Muscle of leg (tissue), 16 donors: ENCODE data around the gene ABCF2. TPM values are rescaled to one million over a fixed set of nuclear protein-coding genes. Genes with fewer than 3 reads are reported as not detected.

Experiments used
- DNase-seq: peaks from one replicate; pipeline ENCODE4 v3.0.0; 2013
- H3K27ac ChIP-seq: one replicate; pipeline ENCODE4 v1.5.1; 2013; ENCODE audit warnings: mild to moderate bottlenecking, low read length, control low read depth
- H3K27me3 ChIP-seq: one replicate; pipeline ENCODE4 v1.6.1; 2013; ENCODE audit warnings: low read length; ENCODE audit not compliant: control insufficient read depth, insufficient read depth
- H3K36me3 ChIP-seq: one replicate; pipeline ENCODE4 v1.6.1; 2013; ENCODE audit warnings: low read length; ENCODE audit not compliant: control insufficient read depth, insufficient read depth
- H3K4me1 ChIP-seq: one replicate; pipeline ENCODE4 v1.6.1; 2013; ENCODE audit warnings: low read length; ENCODE audit not compliant: control insufficient read depth, insufficient read depth
- H3K4me3 ChIP-seq: one replicate; pipeline ENCODE4 v1.5.1; 2013; ENCODE audit warnings: low read length, control low read depth
- H3K9me3 ChIP-seq: replicated peaks from 2 replicates; pipeline ENCODE4 v1.6.1; 2013; ENCODE audit warnings: low read depth, low read length; ENCODE audit not compliant: control insufficient read depth
- WGBS: methylation state at CpG from one replicate; pipeline ENCODE4 v1.1.5; 2013; ENCODE audit warnings: missing lambda C conversion rate; ENCODE audit not compliant: insufficient coverage; 5-methylcytosine and 5-hydroxymethylcytosine counted together
- long read RNA-seq, 11 donors: transcript quantifications; one replicate each; lab custom pipeline, GENCODE V29; 2026
- polyA plus RNA-seq, 8 donors: library from polyadenylated mRNA; unstranded; fragments of 120-200 nt; gene quantifications; one replicate each; pipeline versions ENCODE4 v1.2.1 to v1.2.3, GENCODE V29; 2013; ENCODE audit warnings: inconsistent platforms in 1 of 8, low replicate concordance in 1 of 8; ENCODE audit not compliant: insufficient read length in 8 of 8, insufficient read depth in 1 of 8
- total RNA-seq: library from RNA; stranded (reverse); fragments of 120-200 nt; gene quantifications from one replicate; pipeline ENCODE4 v1.2.4, GENCODE V29; 2013

The ABCF2 gene
- total RNA-seq (18.5 TPM), polyA plus RNA-seq (10 to 100 TPM; 17.3 to 21.1 (median 18.5) TPM)
- long read RNA-seq, donor 1, partial matches to known transcripts, result 0 of 2 reads
- long read RNA-seq, donor 1, other reads (novel, unspliced or antisense), result 0 of 2 reads
- long read RNA-seq, donor 2, result 0 reads
- long read RNA-seq, donor 3, partial matches to known transcripts, result 0 of 5 reads
- long read RNA-seq, donor 3, other reads (novel, unspliced or antisense), result 0 of 5 reads
- long read RNA-seq, donor 4, partial matches to known transcripts, result 0 of 1 reads
- long read RNA-seq, donor 4, other reads (novel, unspliced or antisense), result 0 of 1 reads
- long read RNA-seq, donor 5, transcript ABCF2-201 (15 exons, 3,546 nt), result major isoform, 11 of 13 reads
- long read RNA-seq, donor 5, partial matches to known transcripts, result 0 of 13 reads
- long read RNA-seq, donor 5, other reads (novel, unspliced or antisense), result 0 of 13 reads
- long read RNA-seq, donor 6, partial matches to known transcripts, result 0 of 3 reads
- long read RNA-seq, donor 6, other reads (novel, unspliced or antisense), result 0 of 3 reads
- long read RNA-seq, donor 7, partial matches to known transcripts, result 0 of 4 reads
- long read RNA-seq, donor 7, other reads (novel, unspliced or antisense), result 0 of 4 reads
- long read RNA-seq, donor 8, partial matches to known transcripts, result 0 of 5 reads
- long read RNA-seq, donor 8, other reads (novel, unspliced or antisense), result 0 of 5 reads
- long read RNA-seq, donor 9, transcript ABCF2-201 (15 exons, 3,546 nt), result major isoform, 6 of 7 reads
- long read RNA-seq, donor 9, partial matches to known transcripts, result 0 of 7 reads
- long read RNA-seq, donor 9, other reads (novel, unspliced or antisense), result 0 of 7 reads
- long read RNA-seq, donor 10, transcript ABCF2-201 (15 exons, 3,546 nt), result major isoform, 5 of 5 reads
- long read RNA-seq, donor 10, partial matches to known transcripts, result 0 of 5 reads
- long read RNA-seq, donor 10, other reads (novel, unspliced or antisense), result 0 of 5 reads
- long read RNA-seq, donor 11, partial matches to known transcripts, result 0 of 2 reads
- long read RNA-seq, donor 11, other reads (novel, unspliced or antisense), result 0 of 2 reads

- peak; percentile 100 for DNase-seq
- Histone ChIP-seq H3K27ac (peak within 1 kb of the TSS; percentile 88), H3K27me3 (no peaks in the 10 kb centered on the region), H3K36me3 (peaks cover 32% of the 10 kb centered on the region), H3K4me1 (peaks cover 18% of the 10 kb centered on the region), H3K9me3 (no peaks in the 10 kb centered on the region), H3K4me3 (peak within 1 kb of the TSS; percentile 70)
- under 1% methylated on average over 64 of the region's 68 CpGs for WGBS
Measured at GRCh38 chr7:151226875-151227782, at the start of gene ABCF2. Gene ABCF2 (minus strand): TSS chr7:151227205. CDS start chr7:151226458, 747 bp downstream.

- Histone ChIP-seq H3K9me3 (no peaks in the 10 kb centered on the region), H3K36me3 (no peaks in the 10 kb centered on the region), H3K27ac (no peak overlapping the region), H3K27me3 (peaks cover 18% of the 10 kb centered on the region), H3K4me3 (no peak overlapping the region), H3K4me1 (peaks cover 27% of the 10 kb centered on the region)
- WGBS, result 14% methylated on average over 10 of the region's 10 CpGs
- no peak for DNase-seq
Measured at GRCh38 chr7:151275813-151276577, 49.0 kb upstream of the ABCF2 start.

GRCh38 chr7:151274936-151275812 lies 48.2 kb upstream of the ABCF2 start:
- Histone ChIP-seq H3K36me3 (no peaks in the 10 kb centered on the region), H3K27me3 (peaks cover 18% of the 10 kb centered on the region), H3K4me1 (peaks cover 24% of the 10 kb centered on the region), H3K27ac (no peak overlapping the region), H3K9me3 (no peaks in the 10 kb centered on the region), H3K4me3 (no peak overlapping the region)
- 79% methylated on average over 17 of the region's 17 CpGs for WGBS
- no peak for DNase-seq

- H3K36me3 ChIP-seq, result no peaks in the 10 kb centered on the region
- no peak overlapping the region for H3K4me3 ChIP-seq
- H3K27ac ChIP-seq, result no peak overlapping the region
- no peak for DNase-seq
- no peaks in the 10 kb centered on the region for H3K9me3 ChIP-seq
- WGBS, result 80% methylated on average over 9 of the region's 9 CpGs
- peaks cover 17% of the 10 kb centered on the region for H3K27me3 ChIP-seq
- H3K4me1 ChIP-seq, result peaks cover 18% of the 10 kb centered on the region
Measured at GRCh38 chr7:151274396-151274795, 47.4 kb upstream of the ABCF2 start.

- Histone ChIP-seq H3K27ac (no peak overlapping the region), H3K27me3 (peaks cover 12% of the 10 kb centered on the region), H3K9me3 (no peaks in the 10 kb centered on the region), H3K4me3 (no peak overlapping the region), H3K36me3 (no peaks in the 10 kb centered on the region), H3K4me1 (peaks cover 18% of the 10 kb centered on the region)
- WGBS, result 73% methylated on average over 4 of the region's 9 CpGs
- DNase-seq, result no peak
Measured at GRCh38 chr7:151273651-151274390, 46.8 kb upstream of the ABCF2 start.

- Histone ChIP-seq H3K4me1 (peaks cover 18% of the 10 kb centered on the region), H3K36me3 (no peaks in the 10 kb centered on the region), H3K4me3 (no peak overlapping the region), H3K27me3 (peaks cover 12% of the 10 kb centered on the region), H3K27ac (no peak overlapping the region), H3K9me3 (no peaks in the 10 kb centered on the region)
- WGBS, result 89% methylated on average over 4 of the region's 7 CpGs
- no peak for DNase-seq
Measured at GRCh38 chr7:151272877-151273276, 45.9 kb upstream of the ABCF2 start.

DNA sequence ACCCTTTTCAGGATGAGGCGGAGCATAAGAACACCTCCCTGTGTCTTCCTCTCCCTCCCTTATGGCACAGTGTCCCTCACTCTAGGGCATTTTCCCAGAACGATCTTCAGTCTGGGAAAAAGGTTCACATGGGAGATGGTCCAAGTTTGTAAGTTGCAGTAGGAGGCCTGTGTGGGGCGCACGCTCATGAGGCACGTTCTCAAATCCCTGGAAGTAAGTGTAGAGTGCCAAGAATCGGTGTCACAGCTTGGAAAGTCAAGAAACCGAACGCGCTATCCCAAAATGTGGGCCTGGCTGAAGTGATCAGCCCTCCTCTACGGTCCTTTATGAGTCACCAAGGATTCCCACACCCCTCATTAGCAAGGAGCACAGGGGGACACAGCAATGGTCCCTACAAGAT lies 45.4 kb upstream of the ABCF2 start:
- no peaks in the 10 kb centered on the region for H3K9me3 ChIP-seq
- DNase-seq, result no peak
- peaks cover 15% of the 10 kb centered on the region for H3K4me1 ChIP-seq
- 55% methylated on average over 8 of the region's 10 CpGs for WGBS
- no peak overlapping the region for H3K4me3 ChIP-seq
- no peak overlapping the region for H3K27ac ChIP-seq
- H3K36me3 ChIP-seq, result no peaks in the 10 kb centered on the region
- peaks cover 7% of the 10 kb centered on the region for H3K27me3 ChIP-seq
